Naive B cell (primary cell): ENCODE data around the gene TUBA1B. TPM values are rescaled to one million over a fixed set of nuclear protein-coding genes. Genes with fewer than 3 reads are reported as not detected.
"Not testable (repeated sequence)": the region's sequence is repeated elsewhere in the genome, so short reads cannot be mapped to it uniquely, and the experiment has no call there.

Source experiments
- ATAC-seq, 2 donors: fragments of 150-1000 bp; cut with Tn5 transposase; 2 replicates each; pipeline ENCODE4 v1.10.0; 2021; ENCODE audit warnings: low read depth in 2 of 2, mild to moderate bottlenecking in 2 of 2, moderate library complexity in 2 of 2
- DNase-seq: peaks from one replicate; pipeline ENCODE4 v3.0.0; 2022
- H3K27ac Mint-ChIP-seq, 6 donors: one replicate each; pipeline ENCODE4 v1.8.0; 2020 to 2022; ENCODE audit warnings: mild to moderate bottlenecking in 6 of 6, mixed read lengths in 6 of 6, moderate library complexity in 5 of 6, inconsistent platforms in 2 of 6
- H3K27me3 Mint-ChIP-seq, 3 donors: one replicate each; pipeline ENCODE4 v1.8.0; 2021 to 2022; ENCODE audit warnings: mixed read lengths in 3 of 3, mild to moderate bottlenecking in 1 of 3
- H3K36me3 Mint-ChIP-seq, 2 donors: one replicate each; pipeline ENCODE4 v1.8.0; 2020 to 2022; ENCODE audit warnings: mixed read lengths in 2 of 2, inconsistent platforms in 1 of 2, mild to moderate bottlenecking in 1 of 2
- H3K4me1 Mint-ChIP-seq, 3 donors: one replicate each; pipeline ENCODE4 v1.8.0; 2020 to 2022; ENCODE audit warnings: mixed read lengths in 3 of 3, inconsistent platforms in 1 of 3, mild to moderate bottlenecking in 1 of 3, moderate library complexity in 1 of 3
- H3K4me3 Mint-ChIP-seq, 8 donors: one replicate each; pipeline ENCODE4 v1.8.0; 2020 to 2022; ENCODE audit warnings: mild to moderate bottlenecking in 8 of 8, mixed read lengths in 8 of 8, moderate library complexity in 8 of 8, inconsistent platforms in 2 of 8
- H3K9me3 Mint-ChIP-seq, 7 donors: one replicate each; pipeline ENCODE4 v1.8.0; 2020 to 2022; ENCODE audit warnings: mixed read lengths in 7 of 7, mild to moderate bottlenecking in 5 of 7, inconsistent platforms in 2 of 7, moderate library complexity in 1 of 7
- polyA plus RNA-seq, 6 donors: library from polyadenylated mRNA; unstranded; fragments of 300-500 nt; fragmentation: Illumina TruSeq; gene quantifications; one replicate each; pipeline ENCODE4 v1.2.3, GENCODE V29; 2021; ENCODE audit warnings: low read depth in 6 of 6

TUBA1B gene
- polyA plus RNA-seq = 100 to 1,000 TPM; 355 to 614 (median 402) TPM

DNA sequence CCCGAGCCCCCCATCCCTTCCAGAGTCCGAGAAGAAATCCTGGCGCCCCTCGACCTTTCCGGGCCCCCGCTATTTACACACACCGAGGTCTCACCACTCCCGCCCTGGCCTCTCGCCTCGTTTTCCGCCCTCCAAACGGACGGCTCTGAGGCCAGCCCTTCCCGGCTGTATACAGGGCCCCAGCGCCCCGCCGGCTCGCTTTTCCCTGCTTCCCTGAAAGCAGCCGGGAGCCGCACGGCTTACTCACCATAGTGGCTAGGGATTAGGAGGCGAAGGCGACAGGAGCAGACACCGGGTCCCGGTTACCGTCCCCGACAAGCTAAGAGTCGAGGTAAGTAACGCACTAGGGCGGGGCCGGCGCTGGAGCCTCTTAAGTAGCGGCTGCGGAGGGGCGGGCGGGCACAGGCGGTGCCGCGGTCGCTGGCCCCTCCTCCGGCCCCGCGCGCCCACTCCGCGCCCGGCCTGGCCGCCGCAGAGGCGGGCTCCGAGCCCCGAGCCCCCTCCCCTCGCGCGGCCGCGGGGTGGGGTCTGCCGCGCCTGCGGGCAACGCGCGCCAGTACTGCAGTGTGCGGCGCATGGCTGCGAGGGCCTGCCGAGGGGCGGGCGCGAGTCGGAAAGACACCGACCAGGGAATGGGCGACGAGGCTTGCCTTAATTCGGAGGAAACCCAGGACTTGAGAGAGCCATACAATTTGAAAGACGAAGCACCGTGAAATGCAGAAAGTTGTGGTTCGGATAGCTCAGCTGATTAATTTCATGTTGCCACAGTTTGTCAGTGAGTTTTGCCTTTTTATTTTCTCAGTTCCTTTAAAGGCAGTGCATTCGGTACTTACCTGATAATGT is at the start of gene TUBA1B:
Gene TUBA1B (minus strand): TSS at position 345 of the 843 bp plus-strand sequence. CDS start 95 bp downstream, at position 250.
- no peaks in the 10 kb centered on the region for H3K9me3 Mint-ChIP-seq
- peak; percentile 79 for ATAC-seq
- peaks cover 0 to 25% of the 10 kb centered on the region in 2 donors for H3K36me3 Mint-ChIP-seq
- H3K4me3 Mint-ChIP-seq = peak within 1 kb of the TSS; percentile 95 to 100 (median 98)
- peak; percentile 93 for DNase-seq
- H3K4me1 Mint-ChIP-seq = peaks cover 25 to 50% (median 40%) of the 10 kb centered on the region in 3 donors
- peak within 1 kb of the TSS; percentile 95 to 99 (median 99) for H3K27ac Mint-ChIP-seq
- H3K27me3 Mint-ChIP-seq = no peaks in the 10 kb centered on the region

DNA sequence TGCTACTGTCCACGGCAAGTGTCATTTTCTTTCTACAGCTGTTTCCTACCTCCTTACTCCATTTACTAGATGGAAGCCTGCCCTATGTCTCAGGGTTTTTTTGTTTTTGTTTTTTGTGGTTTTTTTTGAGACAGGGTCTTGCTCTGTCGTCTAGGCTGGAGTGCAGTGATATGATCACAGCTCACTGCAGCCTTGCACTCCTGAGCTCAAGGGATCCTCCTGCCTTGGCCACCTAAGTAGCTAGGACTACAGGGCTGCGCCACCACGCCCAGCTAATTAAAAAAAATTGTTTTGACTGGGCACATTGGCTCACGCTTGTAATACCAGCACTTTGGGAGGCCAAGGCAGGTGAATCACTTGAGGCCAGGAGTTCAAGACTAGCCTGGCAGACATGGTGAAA is 43.0 kb upstream of the TUBA1B start:
- peak overlapping the region in 1 of 6 donors; percentile 49 for H3K27ac Mint-ChIP-seq
- no peaks in the 10 kb centered on the region for H3K36me3 Mint-ChIP-seq
- H3K4me3 Mint-ChIP-seq = no peak overlapping the region
- peaks cover 4 to 13% (median 8%) of the 10 kb centered on the region in 3 donors for H3K4me1 Mint-ChIP-seq
- DNase-seq = no peak
- no peaks in the 10 kb centered on the region for H3K27me3 Mint-ChIP-seq
- peaks cover 0 to 5% (median 0%) of the 10 kb centered on the region in 7 donors for H3K9me3 Mint-ChIP-seq
- no peak for ATAC-seq

DNA sequence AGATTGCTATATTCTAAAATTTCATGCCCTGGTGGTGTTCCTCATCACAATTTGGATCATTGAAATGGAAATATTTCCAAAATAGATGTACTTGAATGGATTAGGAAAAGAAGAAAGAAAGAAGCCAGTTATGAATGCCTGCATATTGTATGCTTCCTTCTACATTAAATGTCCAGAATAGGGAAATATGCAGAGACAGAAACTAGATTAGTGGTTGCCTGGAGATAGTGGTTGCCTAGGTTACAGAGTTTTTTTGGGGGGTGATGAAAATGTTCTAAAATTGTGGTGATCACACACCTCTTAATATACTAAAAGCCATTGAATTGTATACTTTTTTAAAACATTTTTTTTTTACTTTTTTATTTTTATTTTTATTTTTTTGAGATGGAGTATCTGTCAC is 39.7 kb upstream of the TUBA1B start:
- H3K27ac Mint-ChIP-seq = peak overlapping the region in 1 of 6 donors; percentile 50
- DNase-seq = no peak
- H3K27me3 Mint-ChIP-seq = no peaks in the 10 kb centered on the region
- no peak overlapping the region for H3K4me3 Mint-ChIP-seq
- H3K9me3 Mint-ChIP-seq = no peaks in the 10 kb centered on the region
- H3K36me3 Mint-ChIP-seq = no peaks in the 10 kb centered on the region
- peak in 1 of 2 donors; percentile 18 for ATAC-seq
- H3K4me1 Mint-ChIP-seq = peaks cover 0 to 6% (median 0%) of the 10 kb centered on the region in 3 donors

DNA sequence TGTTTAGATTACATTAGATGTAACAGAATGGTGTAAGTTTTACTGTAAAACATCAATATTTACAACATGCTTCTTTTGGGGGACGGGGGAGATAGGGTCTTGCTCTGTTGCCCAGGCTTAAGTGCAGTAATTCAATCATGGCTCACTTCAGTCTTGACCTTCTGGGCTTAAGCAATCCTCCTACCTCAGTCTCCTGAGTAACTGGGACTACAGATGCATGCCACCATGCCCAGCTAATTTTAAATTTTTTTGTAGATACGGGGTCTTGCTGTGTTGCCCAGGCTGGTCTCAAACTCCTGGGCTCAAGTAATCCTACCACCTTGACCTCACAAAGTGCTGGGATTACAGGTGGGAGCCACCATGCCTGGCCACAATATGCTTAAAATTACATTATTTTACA is 33.9 kb upstream of the TUBA1B start:
- H3K4me3 Mint-ChIP-seq = no peak overlapping the region
- peaks cover 15 to 27% (median 25%) of the 10 kb centered on the region in 3 donors for H3K4me1 Mint-ChIP-seq
- ATAC-seq (no peak), DNase-seq (no peak)
- no peak overlapping the region for H3K27ac Mint-ChIP-seq
- H3K27me3 Mint-ChIP-seq = no peaks in the 10 kb centered on the region
- H3K9me3 Mint-ChIP-seq = no peaks in the 10 kb centered on the region
- H3K36me3 Mint-ChIP-seq = no peaks in the 10 kb centered on the region

DNA sequence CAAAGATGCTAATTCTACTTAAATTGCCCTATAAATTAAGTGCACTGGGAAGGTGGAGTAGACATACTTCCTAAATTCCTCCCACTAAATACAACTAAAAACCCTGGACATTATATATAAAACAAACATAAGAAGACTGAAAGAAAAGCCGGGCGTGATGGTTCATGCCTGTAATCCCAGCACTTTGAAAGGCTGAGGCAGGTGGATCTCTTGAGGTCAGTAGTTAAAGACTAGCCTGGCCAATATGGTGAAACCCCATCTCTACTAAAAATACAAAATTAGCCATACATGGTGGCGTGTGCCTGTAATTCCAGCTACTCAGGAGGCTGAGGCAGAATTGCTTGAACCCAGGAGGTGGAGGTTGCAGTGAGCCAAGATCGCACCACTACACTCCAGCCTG is 30.7 kb upstream of the TUBA1B start:
- not testable (repeated sequence) for H3K9me3 Mint-ChIP-seq, ATAC-seq, DNase-seq, H3K27me3 Mint-ChIP-seq, H3K36me3 Mint-ChIP-seq
- Mint-ChIP-seq H3K4me3 (peak overlapping the region in 1 of 8 donors; percentile 79), H3K27ac (peak overlapping the region in 3 of 6 donors; percentile 56 to 93 (median 90)), H3K4me1 (peaks cover 24 to 48% (median 38%) of the 10 kb centered on the region in 3 donors)

DNA sequence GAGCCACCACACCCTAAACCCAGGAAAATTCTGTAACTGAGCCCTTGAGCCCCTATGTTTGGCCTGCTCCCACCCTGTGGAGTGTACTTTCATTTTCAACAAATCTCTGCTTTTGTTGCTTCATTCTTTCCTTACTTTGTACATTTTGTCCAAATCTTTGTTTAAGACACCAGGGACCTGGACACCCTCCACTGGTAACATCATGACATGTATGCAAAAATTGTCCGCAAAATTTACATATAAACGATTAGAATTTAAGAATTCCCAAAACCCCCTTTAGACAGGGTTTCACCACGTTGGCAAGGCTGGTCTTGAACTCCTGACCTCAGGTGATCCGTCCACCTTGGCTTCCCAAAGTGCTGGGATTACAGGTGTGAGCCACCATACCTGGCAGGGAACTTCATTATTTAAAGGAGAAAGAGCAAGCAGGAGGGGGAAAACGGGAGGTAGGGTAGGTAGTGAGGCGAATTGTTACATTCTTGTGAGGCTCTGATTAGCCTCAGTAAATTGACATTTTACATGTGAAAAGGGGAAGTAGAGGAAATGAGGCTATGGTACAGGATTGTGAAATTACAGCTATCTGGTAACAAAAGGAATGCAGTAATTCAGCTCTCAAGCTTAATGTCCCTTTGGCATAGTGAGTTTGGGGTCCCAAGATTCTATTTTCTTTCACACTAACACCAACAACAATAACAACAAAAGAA is 30.0 kb upstream of the TUBA1B start:
- no peaks in the 10 kb centered on the region for H3K36me3 Mint-ChIP-seq
- peaks cover 24 to 48% (median 38%) of the 10 kb centered on the region in 3 donors for H3K4me1 Mint-ChIP-seq
- ATAC-seq (peak; percentile 49 to 60), DNase-seq (no peak)
- peak overlapping the region; percentile 60 to 91 (median 81) for H3K4me3 Mint-ChIP-seq
- H3K27ac Mint-ChIP-seq = peak overlapping the region; percentile 88 to 95 (median 90)
- H3K27me3 Mint-ChIP-seq = no peaks in the 10 kb centered on the region
- no peaks in the 10 kb centered on the region for H3K9me3 Mint-ChIP-seq

DNA sequence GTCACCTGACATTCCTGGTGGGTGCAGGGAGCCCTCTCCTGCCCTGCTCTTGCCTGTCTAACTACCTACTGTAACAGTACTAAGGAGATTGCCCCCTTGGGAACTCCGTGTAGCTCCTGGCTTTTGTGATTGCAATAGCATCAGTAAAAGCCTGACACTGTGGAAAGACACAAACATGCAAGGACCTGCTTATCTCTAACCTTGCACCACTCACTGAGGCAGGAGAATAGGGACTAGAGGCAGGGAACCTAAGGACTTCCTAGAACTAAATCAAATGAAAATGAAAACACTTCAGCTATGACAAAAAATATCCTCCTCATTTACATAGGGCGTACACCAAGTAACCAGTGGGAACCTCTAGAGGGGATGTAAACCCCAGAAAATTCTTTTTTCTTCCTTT is 29.2 kb upstream of the TUBA1B start:
- Mint-ChIP-seq H3K4me3 (peak overlapping the region; percentile 60 to 91 (median 81)), H3K36me3 (no peaks in the 10 kb centered on the region)

DNA sequence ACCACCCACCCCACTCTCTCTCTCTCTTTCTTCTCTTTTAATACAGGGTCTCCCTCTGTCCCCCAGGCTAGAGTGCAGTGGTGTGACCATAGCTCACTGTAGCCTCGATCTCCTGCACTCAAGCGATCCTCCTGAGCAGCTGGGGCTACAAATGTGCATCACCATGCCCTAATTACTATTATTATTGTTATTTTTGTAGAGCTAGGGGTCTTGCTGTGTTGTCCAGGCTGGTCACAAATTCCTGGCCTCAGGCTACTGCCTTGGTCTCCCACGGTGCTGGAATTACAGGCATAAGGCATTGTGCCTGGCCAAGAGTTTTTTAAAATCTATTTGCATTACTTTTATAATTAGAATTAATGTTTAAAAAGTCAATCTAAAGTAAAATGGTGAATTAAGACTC is 23.0 kb upstream of the TUBA1B start:
- no peak for ATAC-seq
- H3K4me1 Mint-ChIP-seq = peaks cover 6 to 22% (median 10%) of the 10 kb centered on the region in 3 donors
- no peak overlapping the region for H3K4me3 Mint-ChIP-seq
- H3K9me3 Mint-ChIP-seq = no peaks in the 10 kb centered on the region
- H3K27ac Mint-ChIP-seq = peak overlapping the region in 1 of 6 donors; percentile 53
- DNase-seq = no peak
- no peaks in the 10 kb centered on the region for H3K27me3 Mint-ChIP-seq
- peaks cover 0 to 3% of the 10 kb centered on the region in 2 donors for H3K36me3 Mint-ChIP-seq

More for the DNA sequence above, 29.2 kb upstream of the TUBA1B start:
- Mint-ChIP-seq H3K27ac (peak overlapping the region; percentile 88 to 93 (median 90)), H3K4me1 (peaks cover 24 to 48% (median 38%) of the 10 kb centered on the region in 3 donors), H3K27me3 (no peaks in the 10 kb centered on the region), H3K9me3 (no peaks in the 10 kb centered on the region)
- ATAC-seq (peak; percentile 65 to 73), DNase-seq (peak; percentile 34)

DNA sequence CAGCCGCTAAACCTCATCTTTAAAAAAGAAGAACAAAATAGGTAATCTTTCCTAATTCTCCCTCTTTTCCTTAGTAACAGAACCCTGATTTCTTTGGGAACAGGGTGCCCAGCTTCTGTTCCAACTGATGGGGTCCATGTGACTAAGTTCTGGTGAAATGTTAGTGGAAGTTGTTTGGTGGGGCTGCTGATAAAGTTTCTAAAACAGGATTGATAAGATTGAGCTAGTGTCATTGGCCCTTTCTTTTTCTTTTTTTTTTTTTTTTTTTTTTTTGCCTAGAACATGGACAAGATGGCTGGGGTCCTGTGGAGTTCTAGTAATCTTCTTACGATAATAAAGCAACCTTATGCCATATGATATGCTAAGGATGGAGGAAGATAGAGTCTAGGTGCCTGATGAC is 16.2 kb upstream of the TUBA1B start:
- no peak overlapping the region for H3K4me3 Mint-ChIP-seq
- no peaks in the 10 kb centered on the region for H3K27me3 Mint-ChIP-seq
- DNase-seq (no peak), ATAC-seq (no peak)
- H3K9me3 Mint-ChIP-seq = no peaks in the 10 kb centered on the region
- peak overlapping the region in 1 of 6 donors; percentile 36 for H3K27ac Mint-ChIP-seq
- H3K4me1 Mint-ChIP-seq = peaks cover 0 to 9% (median 4%) of the 10 kb centered on the region in 3 donors
- H3K36me3 Mint-ChIP-seq = peaks cover 8 to 9% of the 10 kb centered on the region in 2 donors

DNA sequence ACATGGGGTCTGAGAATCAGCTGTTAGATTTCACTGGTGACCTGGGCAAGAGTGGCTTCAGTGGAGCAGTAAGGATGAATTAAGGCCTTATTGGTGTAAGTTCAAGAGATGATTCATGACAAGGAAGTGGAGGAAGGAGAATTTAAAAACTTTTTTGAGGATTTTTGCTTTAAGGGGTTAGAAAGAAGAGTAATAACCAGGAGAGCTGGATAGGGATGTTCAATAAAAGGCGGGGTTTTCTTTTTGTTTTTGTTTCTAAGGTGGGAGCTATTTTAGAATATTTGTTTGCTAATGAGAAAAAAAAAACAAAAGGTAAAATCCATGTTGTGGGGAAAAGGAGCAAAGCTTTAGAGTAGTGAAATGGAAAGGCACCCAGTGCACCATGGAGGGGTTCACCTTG is 15.2 kb upstream of the TUBA1B start:
- no peaks in the 10 kb centered on the region for H3K27me3 Mint-ChIP-seq

DNA sequence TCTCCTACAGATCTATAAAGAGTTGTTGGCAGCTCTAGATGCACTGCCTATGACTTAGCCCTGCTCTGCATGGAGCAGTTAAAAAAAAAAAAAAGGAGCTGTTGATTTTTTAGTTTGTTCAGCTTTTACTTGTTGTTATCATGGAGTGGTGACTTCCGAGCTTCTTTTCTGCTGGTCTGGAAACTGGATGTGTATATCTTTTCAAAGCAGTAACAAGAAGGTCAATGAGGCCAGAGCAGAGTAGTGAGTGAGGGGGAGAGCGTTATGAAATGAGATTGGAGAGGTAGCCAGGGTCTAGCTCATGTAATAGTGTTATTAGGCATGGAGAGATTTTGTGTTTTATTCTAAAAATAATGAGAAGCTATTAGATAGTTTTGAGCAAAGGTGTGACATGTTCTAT is 13.2 kb upstream of the TUBA1B start:
- no peak for DNase-seq
- peaks cover 6 to 8% of the 10 kb centered on the region in 2 donors for H3K36me3 Mint-ChIP-seq
- H3K27ac Mint-ChIP-seq = no peak overlapping the region
- no peaks in the 10 kb centered on the region for H3K27me3 Mint-ChIP-seq
- no peak overlapping the region for H3K4me3 Mint-ChIP-seq
- no peaks in the 10 kb centered on the region for H3K4me1 Mint-ChIP-seq
- H3K9me3 Mint-ChIP-seq = no peaks in the 10 kb centered on the region
- ATAC-seq = no peak

More for the DNA sequence above, 15.2 kb upstream of the TUBA1B start:
- no peak for DNase-seq
- Mint-ChIP-seq H3K4me1 (peaks cover 0 to 9% (median 4%) of the 10 kb centered on the region in 3 donors), H3K9me3 (no peaks in the 10 kb centered on the region), H3K27ac (no peak overlapping the region), H3K36me3 (peaks cover 8 to 9% of the 10 kb centered on the region in 2 donors), H3K4me3 (no peak overlapping the region)
- no peak for ATAC-seq

DNA sequence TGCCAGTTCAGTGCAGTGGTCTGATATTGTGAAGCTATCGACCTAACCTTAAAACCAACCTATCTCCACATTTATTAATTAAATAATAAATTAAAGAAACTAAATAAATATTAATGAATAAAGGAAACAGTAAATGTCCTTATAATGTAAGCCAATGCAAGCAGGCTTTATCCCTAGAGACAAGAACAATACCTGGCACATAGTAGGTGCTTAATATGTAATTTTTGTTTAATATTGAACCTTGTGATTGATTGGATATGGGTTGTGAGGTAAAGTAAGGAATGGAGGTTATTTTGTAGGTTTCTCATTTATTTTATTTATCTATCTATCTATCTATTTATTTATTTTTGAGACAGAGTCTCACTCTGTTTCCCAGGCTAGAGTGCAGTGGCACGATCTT is 7.8 kb upstream of the TUBA1B start:
- DNase-seq = no peak
- H3K27ac Mint-ChIP-seq = no peak overlapping the region
- no peak for ATAC-seq
- no peaks in the 10 kb centered on the region for H3K36me3 Mint-ChIP-seq
- no peaks in the 10 kb centered on the region for H3K27me3 Mint-ChIP-seq
- H3K4me1 Mint-ChIP-seq = peaks cover 0 to 3% (median under 1%) of the 10 kb centered on the region in 3 donors
- H3K4me3 Mint-ChIP-seq = no peak overlapping the region
- no peaks in the 10 kb centered on the region for H3K9me3 Mint-ChIP-seq

DNA sequence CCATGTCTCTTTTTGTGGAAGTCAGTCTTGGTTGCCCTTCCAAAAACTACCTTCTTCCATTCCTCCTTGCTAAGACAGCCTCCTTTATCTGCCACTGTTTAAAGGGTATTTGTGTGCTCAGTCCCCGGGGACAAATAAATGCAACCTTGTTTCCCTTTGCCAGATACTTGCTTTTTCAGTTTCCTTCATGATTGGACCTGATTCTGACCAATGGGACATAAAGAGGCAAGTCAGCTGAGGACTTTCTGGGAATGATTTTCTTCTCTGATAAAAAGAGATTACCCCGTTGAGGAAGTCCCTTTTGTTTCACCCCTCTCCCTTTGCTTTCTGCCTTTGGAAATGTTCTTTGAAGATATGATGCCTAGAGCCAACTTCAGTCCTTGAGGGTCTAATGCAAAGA is 7.4 kb upstream of the TUBA1B start:
- H3K36me3 Mint-ChIP-seq = no peaks in the 10 kb centered on the region
- DNase-seq = no peak
- H3K27me3 Mint-ChIP-seq = no peaks in the 10 kb centered on the region
- no peak for ATAC-seq
- no peaks in the 10 kb centered on the region for H3K9me3 Mint-ChIP-seq
- H3K4me1 Mint-ChIP-seq = peaks cover 0 to 3% (median 3%) of the 10 kb centered on the region in 3 donors
- no peak overlapping the region for H3K4me3 Mint-ChIP-seq
- no peak overlapping the region for H3K27ac Mint-ChIP-seq
